ENCODE data around the gene CERS1.

The CERS1 gene

DNA sequence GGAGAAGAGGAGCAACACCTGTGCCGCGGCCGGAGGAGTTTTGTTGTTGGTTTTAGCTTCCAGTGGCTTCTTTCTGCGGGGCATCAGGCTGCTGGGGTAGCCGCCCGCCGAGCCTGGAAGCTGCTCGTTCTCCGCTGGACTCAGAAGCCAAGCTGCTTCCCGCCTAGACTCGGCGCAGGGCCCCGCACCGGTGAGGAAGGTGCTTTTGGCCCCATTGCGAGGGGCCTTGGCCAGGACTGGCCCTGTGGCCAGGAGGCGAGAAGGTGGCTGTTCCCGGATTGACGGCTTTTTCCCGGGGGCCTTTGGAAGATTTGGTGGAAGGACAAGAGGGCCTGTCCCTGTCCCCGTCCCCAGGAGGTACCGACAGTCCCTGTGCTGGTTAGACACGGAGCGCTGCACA, 28.8 kb downstream of the CERS1 start:
- peaks cover 31% of the 10 kb centered on the region for H3K36me3 ChIP-seq (ENCODE audit: control insufficient read depth, insufficient read depth, low read length)
- H3K4me3 ChIP-seq (replicated peaks; ENCODE audit: low read depth, low read length), result no peak overlapping the region
- no peak for DNase-seq (ENCODE audit: extremely low read depth, insufficient read length)
- TF ChIP-seq, protein P1, sequence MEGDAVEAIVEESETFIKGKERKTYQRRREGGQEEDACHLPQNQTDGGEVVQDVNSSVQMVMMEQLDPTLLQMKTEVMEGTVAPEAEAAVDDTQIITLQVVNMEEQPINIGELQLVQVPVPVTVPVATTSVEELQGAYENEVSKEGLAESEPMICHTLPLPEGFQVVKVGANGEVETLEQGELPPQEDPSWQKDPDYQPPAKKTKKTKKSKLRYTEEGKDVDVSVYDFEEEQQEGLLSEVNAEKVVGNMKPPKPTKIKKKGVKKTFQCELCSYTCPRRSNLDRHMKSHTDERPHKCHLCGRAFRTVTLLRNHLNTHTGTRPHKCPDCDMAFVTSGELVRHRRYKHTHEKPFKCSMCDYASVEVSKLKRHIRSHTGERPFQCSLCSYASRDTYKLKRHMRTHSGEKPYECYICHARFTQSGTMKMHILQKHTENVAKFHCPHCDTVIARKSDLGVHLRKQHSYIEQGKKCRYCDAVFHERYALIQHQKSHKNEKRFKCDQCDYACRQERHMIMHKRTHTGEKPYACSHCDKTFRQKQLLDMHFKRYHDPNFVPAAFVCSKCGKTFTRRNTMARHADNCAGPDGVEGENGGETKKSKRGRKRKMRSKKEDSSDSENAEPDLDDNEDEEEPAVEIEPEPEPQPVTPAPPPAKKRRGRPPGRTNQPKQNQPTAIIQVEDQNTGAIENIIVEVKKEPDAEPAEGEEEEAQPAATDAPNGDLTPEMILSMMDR (IDR thresholded peaks at IDR 0.05; ENCODE audit: insufficient read depth, low read length, poor library complexity, severe bottlenecking), result no peak
- H3K27me3 ChIP-seq (replicated peaks; ENCODE audit: control insufficient read depth, insufficient read depth, low read length), result no peaks in the 10 kb centered on the region

DNA sequence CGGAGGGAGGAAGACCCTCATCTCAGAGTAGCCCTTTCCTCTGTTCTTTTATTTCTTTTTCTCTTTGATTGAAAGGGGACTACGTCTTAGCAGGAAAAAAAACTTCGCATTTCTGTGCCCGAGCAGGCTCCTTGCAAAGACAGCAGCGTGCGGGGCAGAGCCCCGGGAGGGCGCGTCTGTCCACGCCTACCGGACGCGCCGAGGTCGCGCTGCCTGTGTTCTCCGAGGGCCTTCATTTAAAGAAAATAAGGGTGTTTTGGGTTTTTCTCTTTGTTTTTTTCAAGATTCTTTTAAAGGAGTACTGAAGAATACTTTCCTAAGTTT, 29.2 kb downstream of the CERS1 start:
- H3K27me3 ChIP-seq (replicated peaks; ENCODE audit: control insufficient read depth, insufficient read depth, low read length), result no peaks in the 10 kb centered on the region
- TF ChIP-seq, protein P1 (IDR thresholded peaks at IDR 0.05; ENCODE audit: insufficient read depth, low read length, poor library complexity, severe bottlenecking), result no peak
- no peak overlapping the region for H3K4me3 ChIP-seq (replicated peaks; ENCODE audit: low read depth, low read length)
- DNase-seq (ENCODE audit: extremely low read depth, insufficient read length), result no peak
- peaks cover 34% of the 10 kb centered on the region for H3K36me3 ChIP-seq (ENCODE audit: control insufficient read depth, insufficient read depth, low read length)

DNA sequence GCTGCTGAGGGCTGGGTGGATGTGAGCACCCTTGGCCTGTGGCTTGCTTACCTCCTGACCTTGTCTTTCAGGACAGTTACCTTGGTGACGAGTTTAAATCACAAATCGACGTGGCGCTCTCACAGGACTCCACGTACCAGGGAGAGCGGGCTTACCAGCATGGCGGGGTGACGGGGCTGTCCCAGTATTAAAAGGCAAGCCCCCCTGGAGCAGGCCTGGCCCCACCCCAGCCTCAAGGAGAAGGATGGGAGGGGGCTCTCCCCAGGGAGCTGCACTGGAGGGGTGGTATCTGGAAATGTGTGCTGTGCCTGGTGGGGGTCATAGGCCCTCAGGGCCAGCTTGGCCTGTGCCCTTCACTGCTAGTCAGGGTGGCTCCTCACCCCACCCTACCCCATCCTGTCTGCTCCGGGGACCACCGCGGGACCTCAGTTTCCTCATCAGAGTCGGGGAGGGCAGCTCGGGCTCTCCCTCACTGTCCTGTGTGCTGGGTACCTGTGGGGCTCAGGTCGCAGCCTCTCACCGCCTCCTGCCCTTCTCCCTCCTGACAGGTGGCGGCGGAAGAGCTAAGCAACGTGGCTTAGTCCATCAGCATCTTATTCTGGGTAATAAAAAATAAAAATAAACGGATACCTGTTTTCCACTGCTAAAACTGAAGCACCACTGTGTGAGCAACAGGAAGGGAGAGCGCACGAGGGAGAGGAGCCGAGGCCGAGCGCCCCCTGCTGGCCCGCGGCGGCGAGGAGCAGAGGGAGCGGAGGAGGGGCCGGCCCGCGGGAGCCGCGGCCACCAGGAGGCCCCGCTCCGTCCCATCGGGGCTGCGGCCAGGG, 29.8 kb downstream of the CERS1 start:
- peak; percentile 71 for DNase-seq (ENCODE audit: extremely low read depth, insufficient read length)
- TF ChIP-seq, protein P1 (IDR thresholded peaks at IDR 0.05; ENCODE audit: insufficient read depth, low read length, poor library complexity, severe bottlenecking), result peak; percentile 81
- H3K4me3 ChIP-seq (replicated peaks; ENCODE audit: low read depth, low read length), result no peak overlapping the region
- no peaks in the 10 kb centered on the region for H3K27me3 ChIP-seq (replicated peaks; ENCODE audit: control insufficient read depth, insufficient read depth, low read length)
- H3K36me3 ChIP-seq (ENCODE audit: control insufficient read depth, insufficient read depth, low read length), result peaks cover 39% of the 10 kb centered on the region

DNA sequence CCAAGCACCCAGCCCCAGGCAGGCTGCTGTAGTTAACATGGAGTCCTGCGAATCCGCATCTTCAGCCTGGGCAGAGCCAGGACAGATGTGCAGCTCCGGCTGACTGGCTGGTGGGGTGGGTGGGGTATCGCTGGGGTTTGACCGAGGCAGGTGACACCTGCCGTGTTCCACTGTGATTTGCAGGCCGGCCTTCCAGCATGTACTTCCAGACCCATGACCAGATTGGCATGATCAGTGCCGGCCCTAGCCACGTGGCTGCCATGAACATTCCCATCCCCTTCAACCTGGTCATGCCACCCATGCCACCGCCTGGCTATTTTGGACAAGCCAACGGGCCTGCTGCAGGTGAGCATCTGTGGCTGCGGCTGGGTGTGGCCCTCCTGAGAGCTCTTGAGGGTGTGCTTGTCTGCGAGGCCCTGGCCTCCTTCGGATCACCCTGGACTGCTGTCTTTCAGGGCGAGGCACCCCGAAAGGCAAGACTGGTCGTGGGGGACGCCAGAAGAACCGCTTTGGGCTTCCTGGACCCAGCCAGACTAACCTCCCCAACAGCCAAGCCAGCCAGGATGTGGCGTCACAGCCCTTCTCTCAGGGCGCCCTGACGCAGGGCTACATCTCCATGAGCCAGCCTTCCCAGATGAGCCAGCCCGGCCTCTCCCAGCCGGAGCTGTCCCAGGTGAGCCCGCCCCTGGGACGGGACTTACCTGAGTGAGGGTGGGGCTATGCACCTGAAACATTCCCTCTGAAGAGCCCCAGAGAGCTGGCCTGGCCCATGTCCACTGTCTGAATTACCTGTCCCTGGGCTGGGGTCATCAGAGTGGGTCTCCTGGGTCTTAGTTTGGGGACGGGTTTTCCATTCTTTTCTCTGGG, 30.6 kb downstream of the CERS1 start:
- TF ChIP-seq, protein P1 (IDR thresholded peaks at IDR 0.05; ENCODE audit: insufficient read depth, low read length, poor library complexity, severe bottlenecking), result no peak
- H3K36me3 ChIP-seq (ENCODE audit: control insufficient read depth, insufficient read depth, low read length), result peaks cover 43% of the 10 kb centered on the region
- H3K4me3 ChIP-seq (replicated peaks; ENCODE audit: low read depth, low read length), result no peak overlapping the region
- no peak for DNase-seq (ENCODE audit: extremely low read depth, insufficient read length)
- H3K27me3 ChIP-seq (replicated peaks; ENCODE audit: control insufficient read depth, insufficient read depth, low read length), result no peaks in the 10 kb centered on the region

DNA sequence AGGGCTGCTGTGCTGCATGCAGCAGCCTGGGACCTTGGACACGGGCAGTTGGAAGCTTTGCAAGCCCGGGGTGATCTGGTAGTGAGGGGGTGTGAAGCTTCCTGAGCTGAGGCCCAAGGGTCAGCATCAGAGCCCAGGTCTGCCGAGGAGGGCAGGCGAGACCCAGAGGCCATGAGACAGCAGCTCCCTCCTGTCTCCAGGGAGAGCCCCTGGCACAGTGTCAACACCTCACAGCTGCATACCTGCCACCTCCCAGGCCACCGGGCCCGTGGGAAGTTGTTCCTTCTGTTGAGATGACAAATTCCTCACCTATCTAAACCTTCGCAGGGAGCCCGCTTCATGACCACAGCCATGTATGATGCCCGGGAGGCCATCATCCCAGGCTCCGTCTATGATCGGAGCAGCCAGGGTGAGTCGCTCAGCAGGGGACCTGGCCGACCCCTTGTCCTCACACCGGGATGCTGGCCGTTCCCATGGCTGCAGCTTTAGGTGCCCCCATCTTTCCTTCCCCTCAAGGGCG, 32.1 kb downstream of the CERS1 start:
- no peak for DNase-seq (ENCODE audit: extremely low read depth, insufficient read length)
- peaks cover 57% of the 10 kb centered on the region for H3K36me3 ChIP-seq (ENCODE audit: control insufficient read depth, insufficient read depth, low read length)
- TF ChIP-seq, protein P1 (IDR thresholded peaks at IDR 0.05; ENCODE audit: insufficient read depth, low read length, poor library complexity, severe bottlenecking), result no peak
- no peaks in the 10 kb centered on the region for H3K27me3 ChIP-seq (replicated peaks; ENCODE audit: control insufficient read depth, insufficient read depth, low read length)
- no peak overlapping the region for H3K4me3 ChIP-seq (replicated peaks; ENCODE audit: low read depth, low read length)

Data from GM06990 (cell line).